GM18909 (cell line): ENCODE measurements around the gene B3GALT4.
"Not testable (repeated sequence)": the region's sequence is repeated elsewhere in the genome, so short reads cannot be mapped to it uniquely, and the experiment has no call there.

Experiments used
- ATAC-seq: cut with Tn5 transposase; IDR thresholded peaks from one replicate; pipeline ENCODE4 v1.9.1; 2021; ENCODE audit warnings: mild to moderate bottlenecking; ENCODE audit not compliant: unreplicated experiment, poor library complexity

B3GALT4 gene, protein sequence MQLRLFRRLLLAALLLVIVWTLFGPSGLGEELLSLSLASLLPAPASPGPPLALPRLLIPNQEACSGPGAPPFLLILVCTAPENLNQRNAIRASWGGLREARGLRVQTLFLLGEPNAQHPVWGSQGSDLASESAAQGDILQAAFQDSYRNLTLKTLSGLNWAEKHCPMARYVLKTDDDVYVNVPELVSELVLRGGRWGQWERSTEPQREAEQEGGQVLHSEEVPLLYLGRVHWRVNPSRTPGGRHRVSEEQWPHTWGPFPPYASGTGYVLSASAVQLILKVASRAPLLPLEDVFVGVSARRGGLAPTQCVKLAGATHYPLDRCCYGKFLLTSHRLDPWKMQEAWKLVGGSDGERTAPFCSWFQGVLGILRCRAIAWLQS

DNA sequence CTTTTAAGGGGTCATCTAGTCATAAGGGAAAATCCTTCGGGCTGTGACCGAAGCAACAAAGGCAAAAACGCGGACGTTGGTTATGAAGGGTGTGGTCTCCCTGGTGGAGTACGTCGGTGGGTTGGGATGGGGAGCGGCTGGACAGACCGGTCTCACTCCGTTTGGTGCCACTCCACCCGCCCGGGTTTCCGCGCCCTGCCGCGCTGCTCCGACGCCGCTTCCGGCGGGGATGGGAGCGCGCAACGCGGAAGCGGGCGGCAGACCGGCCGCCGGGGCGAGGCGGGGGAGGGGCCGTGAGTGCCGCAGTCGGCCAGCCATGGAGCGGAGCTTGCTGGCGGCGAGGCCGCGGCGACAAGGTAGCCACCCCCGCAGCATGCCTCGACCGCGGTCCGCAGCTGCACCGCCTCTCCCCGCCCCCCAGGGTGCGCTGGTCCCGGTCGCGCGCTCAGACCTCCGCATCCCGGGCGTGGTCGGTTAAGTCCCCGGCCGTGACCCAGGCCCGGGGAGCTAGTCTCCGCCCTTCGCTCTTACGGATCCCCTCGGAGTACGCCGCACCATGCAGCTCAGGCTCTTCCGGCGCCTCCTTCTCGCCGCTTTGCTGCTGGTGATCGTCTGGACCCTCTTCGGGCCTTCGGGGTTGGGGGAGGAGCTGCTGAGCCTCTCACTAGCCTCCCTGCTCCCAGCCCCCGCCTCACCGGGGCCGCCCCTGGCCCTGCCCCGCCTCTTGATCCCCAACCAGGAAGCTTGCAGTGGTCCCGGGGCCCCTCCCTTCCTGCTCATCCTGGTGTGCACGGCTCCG is at the start of gene B3GALT4:
B3GALT4 (plus strand) TSS at position 260 of the 799 bp plus-strand sequence; CDS start at position 557, 297 bp downstream.
- peak; percentile 60 for ATAC-seq

DNA sequence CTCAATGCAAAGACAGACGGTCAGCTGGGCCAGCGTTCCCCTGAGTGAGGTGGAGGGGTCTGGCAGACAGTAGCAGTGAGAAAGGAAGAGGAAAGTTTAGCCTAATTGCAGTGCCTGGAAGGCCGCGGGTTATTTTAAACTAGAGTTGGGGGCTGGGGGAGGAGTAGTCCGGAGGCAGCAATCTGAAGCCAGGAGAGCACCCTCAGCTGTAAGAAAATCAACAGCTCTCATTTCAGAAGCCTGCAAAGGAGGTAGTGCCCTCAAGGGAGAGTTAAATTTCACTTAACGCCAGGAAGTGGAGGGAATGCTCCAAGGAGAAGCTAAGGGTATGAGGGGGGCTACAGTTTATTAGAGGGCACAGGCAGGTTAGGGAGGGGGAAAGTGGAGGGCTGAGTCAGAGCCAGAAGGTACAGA is 41.7 kb upstream of the B3GALT4 start:
- no peak for ATAC-seq

DNA sequence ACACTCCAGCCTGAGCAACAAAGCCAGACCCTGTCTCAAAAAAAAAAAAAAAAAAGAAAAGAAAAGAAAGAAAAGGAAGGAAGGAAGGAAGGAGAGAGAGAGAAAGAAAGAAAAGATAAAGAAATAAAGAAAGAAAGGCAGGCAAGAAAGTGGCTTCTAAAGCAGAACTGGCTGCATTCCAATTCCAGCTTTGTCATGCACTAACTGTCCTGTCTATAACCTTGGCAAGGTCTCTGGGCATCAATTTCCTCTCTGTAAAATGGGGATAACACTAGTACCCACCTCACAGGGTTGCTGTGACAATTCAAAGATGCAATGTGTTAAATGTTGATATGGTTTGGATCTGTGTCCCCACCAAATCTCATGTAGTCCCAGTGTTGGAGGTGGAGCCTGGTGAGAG is 40.6 kb upstream of the B3GALT4 start:
- no peak for ATAC-seq

DNA sequence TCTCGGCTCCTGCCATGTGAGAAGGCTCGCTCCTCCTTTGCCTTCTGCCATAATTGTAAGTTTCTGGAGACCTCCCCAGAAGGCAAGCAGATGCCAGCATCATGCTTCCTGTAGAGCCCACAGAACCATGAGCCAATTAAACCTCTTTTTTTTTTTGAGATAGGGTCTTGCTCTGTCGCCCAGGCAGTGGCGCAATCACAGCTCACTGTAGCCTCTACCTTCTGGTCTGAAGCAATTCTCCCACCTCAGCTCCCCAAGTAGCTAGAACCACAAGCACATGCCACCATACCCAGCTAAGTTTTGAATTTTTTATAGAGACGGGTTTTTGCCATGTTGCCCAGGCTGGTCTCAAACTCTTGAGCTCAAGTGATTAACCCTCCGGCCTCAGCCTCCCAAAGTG is 40.1 kb upstream of the B3GALT4 start:
- no peak for ATAC-seq

DNA sequence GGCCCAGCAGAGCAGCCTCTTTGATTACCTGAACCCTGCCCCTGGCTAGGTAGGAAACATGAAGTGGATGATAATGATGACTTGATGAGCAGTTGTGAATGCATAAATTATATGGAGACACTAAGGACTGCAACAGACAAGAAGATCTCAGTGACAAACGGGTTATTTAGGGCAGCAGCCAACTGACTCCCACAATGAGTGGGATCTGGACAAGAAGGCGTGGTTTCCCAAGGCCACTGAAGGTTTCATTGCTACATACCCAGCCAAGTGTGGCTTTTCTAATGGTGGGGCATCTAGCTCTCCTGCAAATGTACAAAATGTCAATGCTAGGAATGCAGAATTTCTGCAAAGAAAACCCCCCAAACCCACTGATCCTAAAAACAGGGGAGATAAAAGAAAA is 39.2 kb upstream of the B3GALT4 start:
- no peak for ATAC-seq

DNA sequence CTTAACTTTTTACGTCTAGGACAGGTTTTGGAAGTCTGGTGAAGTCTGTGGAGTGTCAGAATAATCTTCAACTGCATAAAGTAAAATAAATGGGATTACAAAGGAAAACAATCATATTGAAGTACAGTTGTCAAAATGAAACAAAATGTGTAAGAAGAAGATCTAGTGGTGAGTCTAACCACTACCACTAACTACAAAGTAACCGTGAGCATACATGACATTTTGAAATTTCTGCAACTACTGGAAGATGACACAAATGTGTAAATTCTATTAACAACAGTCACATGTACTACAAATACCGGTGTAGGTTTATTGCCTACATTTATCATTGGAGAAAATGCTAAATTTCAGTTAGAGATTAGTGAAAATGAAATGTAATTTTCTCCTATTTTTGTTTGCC is 35.0 kb upstream of the B3GALT4 start:
- no peak for ATAC-seq

DNA sequence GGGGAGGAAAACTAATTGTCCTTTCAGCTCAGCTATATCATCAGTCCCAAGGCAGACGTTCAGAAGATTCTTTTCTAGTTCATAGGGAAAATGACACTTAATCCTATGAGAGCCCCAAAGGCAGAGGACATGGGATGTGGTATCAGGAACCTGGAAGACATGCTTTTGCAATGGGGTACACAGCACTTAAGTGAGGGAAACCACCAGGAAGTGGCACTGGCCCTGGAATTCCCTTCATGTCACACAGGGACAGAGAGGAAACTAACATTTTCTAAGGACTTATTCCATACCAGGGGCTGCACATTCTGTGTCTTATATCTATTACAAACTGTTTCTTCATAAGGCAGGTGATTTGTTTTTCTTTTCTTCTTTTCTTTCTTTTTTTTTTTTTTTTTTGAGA is 33.4 kb upstream of the B3GALT4 start:
- ATAC-seq = no peak

DNA sequence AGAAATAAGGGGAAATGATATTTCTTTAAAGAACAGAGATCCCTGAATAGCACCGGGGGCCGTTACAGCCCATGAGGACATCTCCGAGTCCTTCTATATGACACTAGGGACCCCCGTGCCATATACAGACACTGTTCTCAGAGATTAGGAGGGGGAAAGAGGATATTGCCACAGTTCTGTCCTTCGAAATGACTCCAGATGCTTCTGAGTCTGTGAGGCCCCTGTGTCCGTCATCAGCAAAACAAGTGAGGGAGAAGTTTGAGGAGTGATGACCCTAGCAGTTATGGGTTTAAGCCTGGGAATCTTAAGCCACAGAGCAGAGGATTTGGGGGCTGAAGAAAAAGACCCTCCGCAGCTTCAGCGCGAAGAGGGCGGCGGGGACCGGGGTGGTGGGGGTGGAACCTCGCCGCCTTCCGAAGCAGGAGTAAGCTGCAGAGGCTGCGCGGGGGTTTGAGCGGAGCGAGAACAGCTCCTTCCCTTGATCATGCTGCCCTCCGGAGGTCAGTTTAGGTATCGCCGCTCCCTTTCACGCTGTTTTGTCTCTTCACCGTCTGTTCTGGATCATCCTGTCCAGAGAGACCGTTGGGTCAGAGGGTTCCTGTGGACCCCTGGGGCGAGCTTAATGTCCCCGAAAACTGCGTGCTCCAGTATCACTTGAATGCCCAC is 28.8 kb upstream of the B3GALT4 start:
- peak; percentile 42 for ATAC-seq

DNA sequence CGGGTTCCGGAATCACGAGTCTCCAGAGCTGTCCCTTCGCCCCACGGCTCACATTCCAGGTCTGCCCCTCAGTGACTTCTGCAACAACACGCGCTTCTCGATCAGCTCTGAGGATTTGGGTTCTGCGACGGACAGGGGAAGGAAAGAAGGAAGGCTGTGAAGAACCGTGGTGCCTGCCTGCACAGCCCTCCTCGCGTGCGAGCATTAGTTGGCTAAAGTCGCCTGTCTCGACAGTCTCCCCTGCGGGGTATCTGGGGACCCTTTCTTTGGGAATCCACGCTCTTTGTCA is 28.3 kb upstream of the B3GALT4 start:
- ATAC-seq = peak; percentile 5

DNA sequence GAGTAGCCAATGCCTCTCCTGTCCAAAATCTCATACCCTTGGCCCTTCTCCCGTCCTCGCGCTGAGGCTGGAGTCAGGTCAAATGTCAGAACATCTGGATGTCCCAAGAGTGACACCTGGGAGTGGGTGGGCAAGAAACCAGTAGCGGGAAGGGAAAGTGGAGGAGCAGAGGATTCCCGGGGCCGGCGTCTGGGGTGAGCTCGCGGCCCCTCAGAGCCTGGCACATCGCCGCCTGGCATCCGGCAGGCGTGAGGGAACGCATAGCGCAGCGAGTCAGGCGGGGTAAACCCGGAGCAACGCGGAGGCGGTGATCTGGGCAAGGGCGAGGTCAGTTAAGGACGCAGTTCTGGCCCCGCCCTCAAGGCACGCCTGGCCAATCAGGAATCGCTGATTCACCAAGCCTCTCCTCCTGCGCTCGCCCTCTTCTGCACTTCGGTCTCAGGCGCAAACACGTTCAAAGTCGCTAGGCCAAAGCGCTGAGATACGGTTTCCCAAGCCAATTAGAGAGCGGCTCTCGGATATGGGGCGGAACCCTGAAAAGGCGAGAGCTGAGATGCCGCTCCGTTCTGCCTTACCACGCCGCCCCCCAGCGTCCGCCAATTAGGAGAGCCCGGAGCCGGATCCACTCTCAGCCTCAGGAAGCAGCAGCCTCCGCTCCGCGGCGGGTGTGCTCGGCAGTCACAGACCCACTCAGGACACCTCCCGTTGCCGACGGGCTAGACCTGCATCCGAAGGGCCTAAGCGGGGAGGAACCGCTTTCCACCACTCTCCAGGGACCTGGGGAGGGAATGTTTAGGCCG is 27.8 kb upstream of the B3GALT4 start:
- peak; percentile 93 for ATAC-seq

DNA sequence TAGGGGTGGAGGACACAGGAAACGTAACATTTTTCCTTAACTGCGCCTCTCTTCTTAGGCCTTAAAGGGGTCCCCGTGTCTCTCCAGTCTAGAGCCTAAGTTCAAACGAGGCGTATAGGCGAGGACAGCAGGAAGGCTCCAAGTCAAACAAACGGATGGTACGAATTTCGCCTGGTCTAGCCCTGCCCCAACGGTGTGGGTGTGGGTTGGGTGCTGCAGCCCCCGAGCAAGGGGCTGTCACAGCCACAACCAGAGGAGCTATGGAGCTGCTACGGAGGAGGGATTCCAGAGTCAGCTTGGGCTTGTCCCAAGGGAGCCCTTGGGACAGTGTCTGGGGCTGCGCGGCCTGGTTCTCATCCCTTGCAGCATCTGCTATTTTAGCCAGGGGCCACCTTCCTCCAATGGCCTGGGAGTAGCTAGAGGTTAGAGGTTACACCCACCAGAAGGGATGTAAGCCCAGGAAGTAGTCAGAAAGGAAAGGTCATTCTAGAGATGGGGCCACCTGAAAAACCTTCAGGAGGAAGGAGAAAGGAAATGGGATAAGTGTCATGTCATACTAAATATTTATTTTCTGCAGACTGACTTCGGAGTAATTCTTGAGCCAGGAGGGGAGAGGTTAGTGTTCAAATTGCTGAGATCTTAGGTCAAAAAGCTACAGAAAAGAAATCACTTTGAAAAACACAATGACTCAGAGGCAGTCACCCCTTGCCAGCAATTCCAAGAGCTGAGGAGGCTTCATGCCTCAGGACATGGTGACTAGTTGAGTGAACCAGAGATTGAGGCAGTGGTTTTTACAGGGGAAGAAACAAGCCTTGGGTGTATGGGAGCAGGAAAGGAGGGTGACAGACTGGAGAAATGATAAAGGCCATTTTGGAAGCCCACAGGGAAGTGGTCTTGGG is 26.9 kb upstream of the B3GALT4 start:
- no peak for ATAC-seq

DNA sequence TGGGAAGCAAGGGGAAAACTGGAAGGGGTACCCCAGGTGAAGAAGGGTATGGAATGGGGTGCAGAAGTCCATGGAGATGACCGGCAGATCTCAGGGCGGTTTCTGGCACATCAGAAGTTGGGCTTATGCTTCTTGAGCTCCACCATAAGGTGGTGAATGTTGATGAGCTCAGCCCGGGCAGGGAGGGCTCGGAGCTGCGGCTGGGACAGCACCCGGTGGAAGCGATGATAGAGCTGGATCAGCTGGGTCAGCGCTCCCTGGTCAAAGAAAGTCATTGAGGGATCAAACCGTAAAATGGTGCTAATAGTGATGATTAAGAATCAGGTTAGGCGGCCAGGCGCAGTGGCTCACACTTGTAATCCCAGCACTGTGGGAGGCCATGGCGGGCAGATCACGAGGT is 26.2 kb upstream of the B3GALT4 start:
- no peak for ATAC-seq

DNA sequence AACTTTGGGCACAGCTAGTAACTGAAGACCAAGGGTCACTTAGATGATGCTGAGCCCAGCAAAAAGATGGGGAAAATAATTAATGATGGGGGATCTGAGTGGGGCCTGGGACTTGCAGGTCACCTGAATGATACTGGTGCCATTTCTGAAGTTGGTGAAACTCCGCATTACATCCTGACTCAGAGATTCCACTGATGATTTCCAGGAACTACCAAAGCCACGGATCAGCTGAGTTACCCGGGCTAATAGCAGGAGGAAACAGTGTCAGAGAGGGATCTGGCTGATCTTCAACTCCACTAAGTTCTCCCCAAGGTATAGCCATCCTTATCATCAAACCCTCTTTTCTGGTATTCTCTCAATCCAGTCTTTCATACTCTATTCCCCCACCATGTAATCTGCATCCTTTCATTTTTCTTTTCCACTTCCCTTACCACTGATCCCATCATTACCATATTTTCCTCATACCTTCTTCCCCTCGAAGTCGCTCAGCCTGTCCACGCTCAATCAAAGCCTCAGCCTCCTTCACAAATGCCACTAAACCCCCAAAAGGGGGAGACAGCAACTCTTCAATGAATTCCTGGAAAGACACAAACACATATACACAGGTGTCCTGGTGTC is 25.4 kb upstream of the B3GALT4 start:
- no peak for ATAC-seq

DNA sequence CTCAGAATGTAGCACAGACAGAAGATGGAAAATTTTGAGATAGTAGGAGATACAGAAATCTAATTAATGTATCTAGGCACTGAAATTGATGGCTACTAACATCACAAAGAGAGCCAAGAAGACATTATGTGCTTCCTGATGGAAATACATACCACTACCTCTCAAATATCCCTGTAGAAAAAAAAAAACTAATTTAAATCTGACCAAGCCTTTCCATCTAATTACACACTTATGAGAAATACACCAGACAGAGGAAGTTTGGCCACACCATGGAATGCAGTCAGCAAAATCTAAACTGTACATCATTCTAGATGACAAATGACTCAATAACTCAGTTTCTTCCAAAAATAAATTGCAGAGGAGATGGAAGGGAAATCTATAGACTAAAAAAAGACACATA is 24.2 kb upstream of the B3GALT4 start:
- ATAC-seq = no peak

DNA sequence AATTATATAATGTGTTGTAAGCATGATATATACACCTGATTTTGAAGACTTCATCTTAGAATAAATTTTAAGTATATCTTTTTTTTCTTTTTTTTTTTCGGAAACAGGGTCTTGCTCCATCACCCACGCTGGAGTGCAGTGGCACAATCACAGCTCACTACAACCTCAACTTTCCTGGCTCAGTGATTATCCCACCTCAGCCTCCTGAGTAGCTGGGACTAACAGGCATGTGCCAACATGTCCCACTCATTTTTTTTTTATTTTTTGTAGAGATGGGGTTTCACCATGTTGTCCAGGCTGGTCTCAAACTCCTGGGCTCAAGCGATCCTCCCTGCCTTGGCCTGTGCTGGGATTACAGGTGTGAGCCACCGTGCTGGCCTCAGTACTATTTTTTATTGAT is 22.3 kb upstream of the B3GALT4 start:
- no peak for ATAC-seq

DNA sequence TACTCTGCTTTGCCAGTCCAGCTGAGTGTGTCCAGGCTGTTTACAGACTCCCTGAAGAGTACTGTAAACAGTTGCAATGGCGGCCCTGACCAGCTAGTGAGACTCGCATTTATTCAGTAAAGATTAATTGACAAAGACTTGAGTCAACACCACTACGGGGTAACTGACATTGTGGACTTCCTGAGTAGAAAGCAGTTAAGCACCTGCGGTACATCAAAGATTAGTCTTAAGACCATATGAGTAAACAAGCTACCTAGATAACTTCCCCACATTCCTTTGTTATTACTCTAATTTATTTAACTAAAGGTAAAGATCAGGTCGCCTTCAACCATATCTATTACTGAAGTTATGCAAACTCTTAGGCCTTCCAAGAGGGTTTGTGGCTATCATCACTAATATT is 17.9 kb upstream of the B3GALT4 start:
- no peak for ATAC-seq

DNA sequence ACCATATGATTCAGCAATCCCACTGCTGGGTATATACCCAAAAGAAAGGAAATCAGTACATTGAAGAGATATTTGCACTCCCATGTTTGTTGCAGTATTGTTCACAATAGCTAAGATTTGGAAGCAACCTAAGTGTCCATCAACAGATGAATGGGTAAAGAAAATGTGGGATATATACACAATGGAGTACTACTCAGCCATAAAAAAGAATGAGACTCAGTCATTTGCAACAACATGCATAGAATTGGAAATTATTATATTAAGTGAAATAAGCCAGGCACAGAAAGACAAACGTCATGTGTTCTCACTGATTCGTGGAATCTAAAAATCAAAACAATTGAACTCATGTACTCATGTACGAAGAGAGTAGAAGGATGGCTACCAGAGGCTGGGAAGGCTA is 14.4 kb upstream of the B3GALT4 start:
- not testable (repeated sequence) for ATAC-seq

DNA sequence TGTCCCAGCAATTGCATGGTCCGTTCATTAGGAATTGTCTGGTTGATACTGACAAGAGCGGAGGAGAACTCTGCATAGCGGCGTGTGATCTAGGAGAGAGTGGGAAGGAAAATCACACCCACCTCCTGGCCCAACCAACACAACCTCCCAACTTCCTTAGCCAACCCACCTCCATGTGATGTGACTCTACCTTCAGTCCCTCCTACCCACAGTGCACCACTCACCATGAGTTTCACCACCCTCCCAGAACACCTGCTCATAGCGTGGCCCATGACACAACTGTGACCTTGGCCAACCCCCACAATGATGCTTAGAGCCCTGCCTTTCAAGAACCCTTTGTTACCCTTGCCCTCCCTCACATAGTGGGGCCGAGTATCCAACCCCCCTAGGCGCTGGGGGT is 12.9 kb upstream of the B3GALT4 start:
- ATAC-seq = no peak

DNA sequence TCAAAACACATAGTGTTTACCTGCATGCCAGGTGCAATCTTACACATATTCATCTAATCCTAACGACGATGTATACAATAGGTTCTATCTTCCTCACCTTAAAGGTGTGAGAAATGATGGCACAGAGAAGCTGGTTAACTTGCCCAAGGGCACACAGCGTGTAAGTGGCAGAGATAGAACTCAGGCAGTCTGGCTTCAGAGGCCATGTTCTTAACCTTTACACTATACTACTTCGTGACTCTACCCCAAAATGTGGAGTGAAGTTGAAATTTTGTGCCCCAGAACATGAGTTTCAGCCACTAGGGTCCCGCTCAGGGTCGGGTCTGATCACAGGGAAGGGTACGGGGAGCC is 5.8 kb upstream of the B3GALT4 start:
- ATAC-seq = peak; percentile 4
